ENCODE results near the gene SLC8A1. TPM values are rescaled to one million over a fixed set of nuclear protein-coding genes. Genes with fewer than 3 reads are reported as not detected.

The SLC8A1 gene
- total RNA-seq, 1 donor from 2014 or later: 9.6 TPM

DNA sequence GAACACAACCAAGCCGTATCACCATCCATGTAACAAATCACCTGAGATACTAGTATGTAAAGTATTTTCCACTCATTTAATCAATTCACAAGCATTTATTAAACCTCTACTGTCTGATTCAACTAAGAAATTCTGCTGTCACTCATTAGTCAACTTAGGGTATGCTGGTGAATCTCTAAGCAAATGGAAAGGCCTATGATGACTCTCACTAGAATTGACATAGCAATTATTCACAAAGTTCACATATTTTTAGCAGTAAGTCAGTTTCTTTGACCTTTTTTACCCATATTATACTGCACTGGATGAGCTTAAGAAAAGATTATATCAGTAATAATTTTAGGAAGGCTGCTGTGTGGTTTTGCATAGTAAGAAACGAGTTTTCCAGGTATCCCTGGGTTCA lies 130.1 kb downstream of the SLC8A1 start:
- no peak for TF ChIP-seq EZH2 (IDR thresholded peaks at IDR 0.05)
- no peak for TF ChIP-seq EZH2phosphoT487 (IDR thresholded peaks at IDR 0.05)
- TF ChIP-seq, protein P1, sequence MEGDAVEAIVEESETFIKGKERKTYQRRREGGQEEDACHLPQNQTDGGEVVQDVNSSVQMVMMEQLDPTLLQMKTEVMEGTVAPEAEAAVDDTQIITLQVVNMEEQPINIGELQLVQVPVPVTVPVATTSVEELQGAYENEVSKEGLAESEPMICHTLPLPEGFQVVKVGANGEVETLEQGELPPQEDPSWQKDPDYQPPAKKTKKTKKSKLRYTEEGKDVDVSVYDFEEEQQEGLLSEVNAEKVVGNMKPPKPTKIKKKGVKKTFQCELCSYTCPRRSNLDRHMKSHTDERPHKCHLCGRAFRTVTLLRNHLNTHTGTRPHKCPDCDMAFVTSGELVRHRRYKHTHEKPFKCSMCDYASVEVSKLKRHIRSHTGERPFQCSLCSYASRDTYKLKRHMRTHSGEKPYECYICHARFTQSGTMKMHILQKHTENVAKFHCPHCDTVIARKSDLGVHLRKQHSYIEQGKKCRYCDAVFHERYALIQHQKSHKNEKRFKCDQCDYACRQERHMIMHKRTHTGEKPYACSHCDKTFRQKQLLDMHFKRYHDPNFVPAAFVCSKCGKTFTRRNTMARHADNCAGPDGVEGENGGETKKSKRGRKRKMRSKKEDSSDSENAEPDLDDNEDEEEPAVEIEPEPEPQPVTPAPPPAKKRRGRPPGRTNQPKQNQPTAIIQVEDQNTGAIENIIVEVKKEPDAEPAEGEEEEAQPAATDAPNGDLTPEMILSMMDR (IDR thresholded peaks at IDR 0.05): no peak
- no peaks in the 10 kb centered on the region for H3K9me3 Mint-ChIP-seq
- H3K4me2 ChIP-seq: no peak overlapping the region

DNA sequence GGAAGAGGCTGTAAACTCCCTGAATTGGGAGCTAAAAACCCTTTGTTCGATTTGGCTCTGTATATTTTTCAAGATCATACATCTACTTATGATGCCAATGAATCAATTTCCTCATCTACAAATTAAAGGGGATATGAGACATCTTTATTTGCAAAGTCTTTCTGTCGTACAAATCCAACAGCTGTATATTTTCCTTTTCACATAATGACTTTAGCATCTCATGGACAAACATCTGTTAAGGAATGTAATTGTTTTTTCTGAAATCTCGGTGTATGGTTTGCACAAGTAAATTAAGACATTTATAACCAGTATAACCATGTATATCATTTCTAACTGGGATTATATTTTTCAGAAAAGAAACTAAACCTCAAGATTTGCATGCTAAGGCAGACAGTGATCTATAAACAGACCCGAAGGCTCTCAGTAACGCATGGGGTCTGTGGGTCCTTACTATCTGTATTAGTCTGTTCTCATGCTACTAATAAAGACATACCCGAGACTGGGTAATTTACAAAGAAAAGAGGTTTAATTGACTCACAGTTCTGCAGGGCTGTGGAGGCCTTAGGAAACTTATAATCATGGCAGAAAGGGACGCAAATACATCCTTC lies 130.8 kb downstream of the SLC8A1 start:
- Histone ChIP-seq H2AFZ (replicated peaks) (no peak overlapping the region), H3K4me3 (no peak overlapping the region), H3K27ac (no peak overlapping the region), H4K20me1 (ENCODE audit: low read depth) (no peaks in the 10 kb centered on the region), H3K4me2 (no peak overlapping the region), H3F3A (ENCODE audit: low read depth) (no peaks in the 10 kb centered on the region), H3K27me3 (no peaks in the 10 kb centered on the region), H3K9ac (no peak overlapping the region), H3K36me3 (no peaks in the 10 kb centered on the region), H3K9me3 (ENCODE audit: low read depth) (no peaks in the 10 kb centered on the region), H3K4me1 (peaks cover 19% of the 10 kb centered on the region), H3K79me2 (ENCODE audit: low read depth) (no peaks in the 10 kb centered on the region)
- no peaks in the 10 kb centered on the region for H3K9me3 Mint-ChIP-seq
- DNase-seq (ENCODE audit: low spot score): no peak
- H3K27ac Mint-ChIP-seq: no peak overlapping the region
- no peak for TF ChIP-seq EZH2phosphoT487 (IDR thresholded peaks at IDR 0.05)
- no peaks in the 10 kb centered on the region for H3K27me3 Mint-ChIP-seq (ENCODE audit: insufficient read depth, low read depth)
- peaks cover 7% of the 10 kb centered on the region for H3K4me1 Mint-ChIP-seq
- no peaks in the 10 kb centered on the region for H3K36me3 Mint-ChIP-seq
- no peak overlapping the region for H3K4me3 Mint-ChIP-seq

More for the DNA sequence above, 130.1 kb downstream of the SLC8A1 start:
- no peaks in the 10 kb centered on the region for H4K20me1 ChIP-seq (ENCODE audit: low read depth)
- no peaks in the 10 kb centered on the region for H3K9me3 ChIP-seq (ENCODE audit: low read depth)
- peaks cover 19% of the 10 kb centered on the region for H3K4me1 ChIP-seq
- no peaks in the 10 kb centered on the region for H3K36me3 ChIP-seq
- no peak overlapping the region for H3K4me3 ChIP-seq
- no peaks in the 10 kb centered on the region for H3F3A ChIP-seq (ENCODE audit: low read depth)
- H3K27ac Mint-ChIP-seq: no peak overlapping the region
- no peaks in the 10 kb centered on the region for H3K27me3 Mint-ChIP-seq (ENCODE audit: insufficient read depth, low read depth)
- H3K4me3 Mint-ChIP-seq: no peak overlapping the region
- DNase-seq (ENCODE audit: low spot score): no peak
- no peaks in the 10 kb centered on the region for H3K36me3 Mint-ChIP-seq
- H3K27ac ChIP-seq: no peak overlapping the region
- H3K27me3 ChIP-seq: no peaks in the 10 kb centered on the region
- no peaks in the 10 kb centered on the region for H3K79me2 ChIP-seq (ENCODE audit: low read depth)
- H2AFZ ChIP-seq (replicated peaks): no peak overlapping the region
- H3K4me1 Mint-ChIP-seq: peaks cover 7% of the 10 kb centered on the region
- no peak overlapping the region for H3K9ac ChIP-seq

DNA sequence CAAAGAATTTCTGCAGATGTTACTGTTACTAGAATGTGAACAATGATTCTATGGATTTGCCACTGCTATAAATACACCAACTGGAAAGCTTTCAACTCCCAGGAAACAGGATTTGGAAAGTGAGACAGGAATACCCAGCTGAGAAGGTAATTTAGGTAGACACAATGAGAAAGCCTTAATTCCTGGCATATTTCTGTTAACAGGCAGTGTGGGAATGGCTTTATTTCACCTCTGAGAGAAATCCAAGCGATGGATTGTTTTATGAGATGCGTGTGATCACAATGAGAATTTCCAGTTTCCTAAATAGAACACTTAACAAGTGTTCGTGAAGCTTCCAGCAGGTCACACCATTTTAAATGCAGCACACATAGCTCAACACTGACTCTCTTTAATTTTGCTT lies 133.0 kb downstream of the SLC8A1 start:
- H3K36me3 Mint-ChIP-seq: no peaks in the 10 kb centered on the region
- H3K36me3 ChIP-seq: peaks cover 6% of the 10 kb centered on the region
- H3K27me3 ChIP-seq: no peaks in the 10 kb centered on the region
- H3K9me3 Mint-ChIP-seq: peaks cover 11% of the 10 kb centered on the region
- TF ChIP-seq EZH2 (IDR thresholded peaks at IDR 0.05): no peak
- no peak for TF ChIP-seq EZH2phosphoT487 (IDR thresholded peaks at IDR 0.05)
- TF ChIP-seq, protein P1 (IDR thresholded peaks at IDR 0.05): no peak
- H3K9ac ChIP-seq: no peak overlapping the region
- no peaks in the 10 kb centered on the region for H3F3A ChIP-seq (ENCODE audit: low read depth)
- no peaks in the 10 kb centered on the region for H4K20me1 ChIP-seq (ENCODE audit: low read depth)
- peak; percentile 19 for DNase-seq (ENCODE audit: low spot score)
- no peak overlapping the region for H3K27ac Mint-ChIP-seq
- peaks cover 15% of the 10 kb centered on the region for H3K9me3 ChIP-seq (ENCODE audit: low read depth)
- no peak overlapping the region for H3K4me3 Mint-ChIP-seq
- H3K27me3 Mint-ChIP-seq (ENCODE audit: insufficient read depth, low read depth): no peaks in the 10 kb centered on the region
- H3K79me2 ChIP-seq (ENCODE audit: low read depth): no peaks in the 10 kb centered on the region
- peaks cover 7% of the 10 kb centered on the region for H3K4me1 Mint-ChIP-seq
- peaks cover 19% of the 10 kb centered on the region for H3K4me1 ChIP-seq
- H3K4me2 ChIP-seq: peak overlapping the region; percentile 39
- H3K27ac ChIP-seq: peak overlapping the region; percentile 66
- peak overlapping the region; percentile 46 for H2AFZ ChIP-seq (replicated peaks)
- no peak overlapping the region for H3K4me3 ChIP-seq

DNA sequence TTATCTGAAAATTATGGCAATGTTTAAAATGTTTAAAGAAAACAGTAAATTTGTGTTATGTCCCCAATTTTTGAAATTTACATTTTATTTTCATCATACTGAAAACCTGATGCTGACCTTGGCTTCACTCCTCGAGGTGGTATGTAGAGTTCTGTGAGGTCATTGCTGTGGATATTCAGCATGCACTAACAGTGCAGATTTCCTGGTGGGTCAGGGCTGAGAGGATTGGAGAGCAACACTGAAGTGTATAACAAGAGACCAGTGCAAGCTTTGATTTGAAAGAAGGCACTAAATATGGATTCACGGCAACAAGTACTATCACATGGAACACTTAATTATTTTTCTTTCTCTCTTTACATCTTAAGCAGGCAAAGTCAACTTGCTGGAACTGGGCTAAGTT lies 134.1 kb downstream of the SLC8A1 start:
- no peak overlapping the region for H3K27ac Mint-ChIP-seq
- Histone ChIP-seq H3K9me3 (ENCODE audit: low read depth) (peaks cover 15% of the 10 kb centered on the region), H4K20me1 (ENCODE audit: low read depth) (no peaks in the 10 kb centered on the region), H3K4me2 (no peak overlapping the region), H3K36me3 (peaks cover 6% of the 10 kb centered on the region), H3K4me1 (peaks cover 19% of the 10 kb centered on the region), H2AFZ (replicated peaks) (no peak overlapping the region), H3K4me3 (no peak overlapping the region), H3K27me3 (no peaks in the 10 kb centered on the region), H3F3A (ENCODE audit: low read depth) (no peaks in the 10 kb centered on the region), H3K79me2 (ENCODE audit: low read depth) (no peaks in the 10 kb centered on the region), H3K27ac (no peak overlapping the region), H3K9ac (no peak overlapping the region)
- no peak for DNase-seq (ENCODE audit: low spot score)
- TF ChIP-seq EZH2 (IDR thresholded peaks at IDR 0.05) (no peak), EZH2phosphoT487 (IDR thresholded peaks at IDR 0.05) (no peak)
- TF ChIP-seq, protein P1 (IDR thresholded peaks at IDR 0.05): no peak
- no peak overlapping the region for H3K4me3 Mint-ChIP-seq
- H3K27me3 Mint-ChIP-seq (ENCODE audit: insufficient read depth, low read depth): no peaks in the 10 kb centered on the region
- H3K4me1 Mint-ChIP-seq: peaks cover 7% of the 10 kb centered on the region
- peaks cover 13% of the 10 kb centered on the region for H3K9me3 Mint-ChIP-seq
- H3K36me3 Mint-ChIP-seq: no peaks in the 10 kb centered on the region

All from neural progenitor cell (in vitro differentiated cells).